HG03039 (cell line): ENCODE measurements around the gene MYO19.

Experiments
- ATAC-seq: cut with Tn5 transposase; IDR thresholded peaks from one replicate; pipeline ENCODE4 v1.9.1; 2021; ENCODE audit warnings: mild to moderate bottlenecking, moderate library complexity; ENCODE audit not compliant: unreplicated experiment

MYO19 gene, protein sequence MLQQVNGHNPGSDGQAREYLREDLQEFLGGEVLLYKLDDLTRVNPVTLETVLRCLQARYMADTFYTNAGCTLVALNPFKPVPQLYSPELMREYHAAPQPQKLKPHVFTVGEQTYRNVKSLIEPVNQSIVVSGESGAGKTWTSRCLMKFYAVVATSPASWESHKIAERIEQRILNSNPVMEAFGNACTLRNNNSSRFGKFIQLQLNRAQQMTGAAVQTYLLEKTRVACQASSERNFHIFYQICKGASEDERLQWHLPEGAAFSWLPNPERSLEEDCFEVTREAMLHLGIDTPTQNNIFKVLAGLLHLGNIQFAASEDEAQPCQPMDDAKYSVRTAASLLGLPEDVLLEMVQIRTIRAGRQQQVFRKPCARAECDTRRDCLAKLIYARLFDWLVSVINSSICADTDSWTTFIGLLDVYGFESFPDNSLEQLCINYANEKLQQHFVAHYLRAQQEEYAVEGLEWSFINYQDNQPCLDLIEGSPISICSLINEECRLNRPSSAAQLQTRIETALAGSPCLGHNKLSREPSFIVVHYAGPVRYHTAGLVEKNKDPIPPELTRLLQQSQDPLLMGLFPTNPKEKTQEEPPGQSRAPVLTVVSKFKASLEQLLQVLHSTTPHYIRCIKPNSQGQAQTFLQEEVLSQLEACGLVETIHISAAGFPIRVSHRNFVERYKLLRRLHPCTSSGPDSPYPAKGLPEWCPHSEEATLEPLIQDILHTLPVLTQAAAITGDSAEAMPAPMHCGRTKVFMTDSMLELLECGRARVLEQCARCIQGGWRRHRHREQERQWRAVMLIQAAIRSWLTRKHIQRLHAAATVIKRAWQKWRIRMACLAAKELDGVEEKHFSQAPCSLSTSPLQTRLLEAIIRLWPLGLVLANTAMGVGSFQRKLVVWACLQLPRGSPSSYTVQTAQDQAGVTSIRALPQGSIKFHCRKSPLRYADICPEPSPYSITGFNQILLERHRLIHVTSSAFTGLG

DNA sequence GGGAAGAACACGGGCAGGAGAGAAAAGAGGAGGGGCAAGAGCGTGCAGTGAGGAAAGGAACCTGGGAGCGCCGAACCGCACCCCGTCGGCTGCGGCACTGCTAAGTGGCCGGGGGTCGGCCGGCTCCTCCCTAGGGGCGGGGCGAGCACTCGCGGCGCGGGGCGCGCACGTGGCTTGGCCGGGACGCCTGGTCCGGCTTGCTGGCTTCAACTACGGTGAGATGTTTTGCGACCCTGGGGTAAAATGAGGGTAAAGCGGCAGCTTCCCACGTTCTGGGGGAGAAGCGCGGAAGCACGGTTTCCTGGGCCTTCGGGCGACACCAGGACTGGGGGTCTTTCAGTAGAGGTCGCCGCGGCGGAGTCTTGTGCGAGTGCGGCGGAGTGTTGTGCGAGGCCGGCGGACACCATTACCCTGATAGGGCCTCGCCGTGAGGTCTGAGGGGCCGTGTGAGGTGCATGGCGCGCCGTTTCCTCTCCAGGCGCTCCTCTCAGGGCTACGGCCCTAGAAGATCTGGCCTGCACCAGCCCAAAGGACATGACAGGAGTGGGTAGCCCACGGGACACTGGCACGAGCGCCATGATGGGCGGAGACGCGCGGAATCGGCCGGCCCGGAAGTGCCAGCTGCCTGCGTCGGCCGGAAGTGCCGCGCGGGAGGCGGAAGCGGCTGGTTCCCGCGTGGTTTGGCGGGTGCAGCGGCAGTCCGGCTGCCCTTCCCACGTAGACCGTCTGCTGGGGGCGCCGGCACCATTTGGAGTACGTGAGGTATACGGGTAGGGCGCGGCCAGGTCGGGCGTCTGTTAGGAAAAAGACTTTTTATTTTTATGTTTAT, at the start of gene MYO19, which contains the start of gene PIGW:
Gene MYO19, minus strand, starts transcription at position 29 of the 829 bp plus-strand sequence. CDS start 2,330 bp downstream, outside the sequence.
Gene PIGW, plus strand, starts transcription at position 148 of the 829 bp plus-strand sequence. CDS start 2,115 bp downstream, outside the sequence.
- ATAC-seq, result peak; percentile 60

DNA sequence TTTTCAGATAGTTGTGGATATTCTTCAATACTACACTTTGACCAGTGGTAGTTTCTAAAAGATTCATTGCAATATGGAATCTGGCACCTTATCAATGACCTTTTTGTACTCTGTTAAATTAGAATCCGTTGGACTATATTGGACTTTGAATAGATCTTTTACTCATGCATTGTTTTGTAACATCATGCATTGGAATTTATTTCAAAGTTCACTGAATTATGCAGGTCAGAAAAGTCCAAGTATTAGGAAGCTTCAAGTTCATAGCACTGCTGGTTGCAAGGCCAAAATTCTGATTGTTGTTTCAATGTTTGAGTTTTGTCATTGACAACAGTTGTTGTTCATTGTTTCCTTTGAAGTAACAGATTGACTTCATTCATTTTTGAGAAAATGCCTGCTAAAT, 49.1 kb upstream of the MYO19 start:
- ATAC-seq, result no peak

DNA sequence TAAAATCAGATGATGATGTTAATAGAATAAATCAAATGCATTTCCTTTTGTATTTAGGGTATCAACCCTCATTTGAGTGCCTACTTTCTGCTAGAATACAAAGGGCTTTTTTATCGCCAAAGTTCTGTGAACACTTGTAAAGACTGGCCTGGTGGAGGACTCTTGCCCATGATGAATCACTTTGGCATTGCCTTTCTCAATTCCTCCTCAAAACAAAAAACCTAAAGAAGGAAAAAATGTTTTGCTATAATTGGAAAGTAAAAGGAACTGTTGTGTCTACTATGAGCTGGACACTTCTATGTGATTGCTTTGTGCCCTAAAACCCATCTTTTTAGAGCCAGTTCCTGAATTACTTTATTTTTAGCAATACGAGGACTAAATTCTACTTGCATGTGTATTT, 44.0 kb upstream of the MYO19 start:
- ATAC-seq, result no peak

DNA sequence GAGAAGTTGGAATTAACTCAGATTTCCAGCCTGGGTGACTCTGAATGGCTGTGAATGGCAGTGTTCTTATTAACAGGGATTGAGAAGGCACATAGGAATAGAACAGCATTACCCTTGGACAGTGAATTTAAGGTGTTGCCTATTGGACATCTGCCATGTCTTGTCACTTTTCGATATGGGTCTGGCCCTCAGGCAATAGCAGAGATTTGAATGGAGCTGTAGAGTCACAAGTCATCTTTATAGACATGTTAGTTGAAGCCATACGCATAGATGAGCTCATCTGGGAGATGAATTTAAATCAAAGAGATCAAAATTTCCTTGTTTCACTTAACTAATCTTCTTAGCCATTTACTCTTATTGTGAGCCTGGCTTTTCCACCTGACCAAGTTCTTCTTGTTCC, 42.1 kb upstream of the MYO19 start:
- no peak for ATAC-seq

DNA sequence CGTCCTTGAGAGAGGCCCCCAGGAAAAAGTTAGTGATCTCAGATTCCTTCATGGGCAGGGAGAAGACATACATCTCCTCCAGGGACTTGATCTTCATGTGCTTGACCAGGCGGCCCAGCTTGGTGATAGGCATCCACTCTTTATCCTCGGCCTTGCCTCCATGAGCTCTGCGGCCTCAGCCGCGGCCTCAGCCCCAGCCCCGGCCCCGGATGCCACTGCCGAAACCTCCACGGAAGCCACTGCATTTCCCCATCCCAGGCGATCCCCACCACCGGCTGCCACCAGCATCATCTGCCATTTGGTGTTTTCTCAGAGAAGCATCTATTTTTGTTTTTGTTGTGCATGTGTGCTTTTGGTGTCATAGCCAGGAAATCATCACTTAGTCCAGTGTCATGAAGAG, 40.4 kb upstream of the MYO19 start:
- ATAC-seq, result no peak

DNA sequence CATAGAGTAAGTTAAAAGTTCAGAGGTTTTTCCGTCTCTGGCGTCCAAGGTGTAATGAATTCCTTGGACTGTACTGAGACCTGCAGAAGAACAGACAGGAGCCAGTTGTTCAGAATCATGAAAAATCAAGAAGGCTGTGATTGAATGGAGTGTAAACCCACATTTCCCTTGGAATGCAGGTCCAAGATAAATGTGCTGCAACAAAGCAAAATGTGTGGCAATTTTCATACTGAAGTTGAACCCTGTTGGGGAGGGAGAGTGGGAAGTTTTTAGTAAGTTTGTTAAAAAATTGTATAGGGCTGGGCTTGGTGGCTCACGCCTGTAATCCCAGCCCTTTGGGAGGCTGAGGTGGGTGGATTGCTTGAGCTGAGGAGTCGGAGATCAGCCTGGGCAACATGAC, 31.4 kb upstream of the MYO19 start:
- ATAC-seq, result no peak

DNA sequence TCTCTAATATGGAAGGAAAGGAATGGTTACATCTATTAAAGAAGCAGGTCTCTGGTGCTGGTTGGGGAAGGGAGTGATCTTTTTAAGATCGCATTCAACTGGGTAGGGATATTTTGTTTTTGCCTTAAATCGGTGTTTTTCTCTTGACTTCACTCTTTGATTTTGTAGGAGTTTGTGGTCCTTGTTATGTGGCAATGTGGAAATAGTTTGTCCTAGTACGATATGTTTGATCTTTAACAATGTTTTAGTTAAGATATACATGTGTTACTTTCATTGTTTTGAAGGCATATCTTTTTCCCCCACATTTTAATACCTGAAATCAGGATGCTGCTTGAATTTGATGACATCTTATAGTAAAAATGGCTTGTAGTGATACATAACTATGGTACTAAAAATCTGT, 18.8 kb upstream of the MYO19 start:
- ATAC-seq, result no peak

DNA sequence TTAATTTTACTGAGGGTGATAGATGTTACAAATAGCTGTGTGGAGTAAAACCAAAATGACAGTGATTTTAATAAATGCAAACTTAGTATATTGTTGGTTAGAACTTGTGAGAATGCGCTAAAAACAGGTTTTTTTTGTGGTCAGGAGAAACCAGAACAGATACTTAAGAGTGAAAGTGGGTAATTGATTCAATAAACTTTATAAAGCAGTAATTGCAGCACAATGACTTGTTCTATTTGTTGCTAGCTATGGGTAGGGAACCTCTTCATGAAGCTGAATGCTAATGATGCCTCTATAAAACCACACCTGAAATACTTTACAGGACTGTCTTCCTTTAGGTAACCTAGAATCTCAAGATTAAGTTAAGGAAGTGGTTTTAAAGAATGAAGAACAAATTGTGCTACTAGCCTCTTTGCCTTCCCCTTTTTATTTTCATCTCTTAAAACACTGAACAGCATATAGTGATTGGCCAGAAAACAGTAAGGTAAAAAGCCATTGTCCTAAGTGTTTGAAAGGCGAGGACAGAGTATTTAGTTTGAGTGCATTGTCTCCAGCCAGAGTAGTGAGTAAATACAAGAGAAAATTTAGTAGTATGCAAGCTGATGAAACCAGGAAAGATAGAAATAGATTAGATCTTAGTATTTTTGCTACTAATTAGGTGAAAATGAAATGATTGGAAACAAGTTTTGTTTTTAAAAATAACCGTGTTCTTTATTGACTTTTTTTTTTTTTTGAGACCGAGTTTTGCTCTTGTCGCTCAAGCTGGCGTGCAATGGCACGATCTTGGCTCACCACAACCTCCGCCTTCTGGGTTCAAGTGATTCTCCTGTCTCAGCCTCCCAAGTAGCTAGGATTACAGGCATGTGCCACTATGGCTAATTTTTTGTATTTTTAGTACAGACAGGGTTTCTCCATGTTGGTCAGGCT, 16.1 kb upstream of the MYO19 start:
- ATAC-seq, result no peak

DNA sequence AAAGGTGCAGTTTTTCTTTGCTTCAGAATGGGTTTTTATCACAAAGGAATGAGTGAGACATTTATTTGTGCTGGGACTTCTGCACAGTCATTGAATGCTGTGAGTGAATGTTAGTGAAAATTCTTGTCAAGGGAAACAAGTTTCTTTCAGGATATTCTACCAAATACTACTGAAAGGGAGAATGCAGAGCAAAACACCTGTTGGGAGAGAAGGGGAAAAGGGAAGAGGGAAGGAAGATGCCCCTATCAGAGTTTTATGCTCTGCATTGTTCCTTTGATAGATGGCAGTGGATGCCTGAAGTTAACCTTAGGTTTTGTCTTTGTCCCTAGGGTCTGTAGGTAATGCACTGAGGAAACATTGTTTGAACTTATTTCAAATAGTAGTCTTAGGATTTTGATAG, 13.1 kb upstream of the MYO19 start:
- no peak for ATAC-seq

DNA sequence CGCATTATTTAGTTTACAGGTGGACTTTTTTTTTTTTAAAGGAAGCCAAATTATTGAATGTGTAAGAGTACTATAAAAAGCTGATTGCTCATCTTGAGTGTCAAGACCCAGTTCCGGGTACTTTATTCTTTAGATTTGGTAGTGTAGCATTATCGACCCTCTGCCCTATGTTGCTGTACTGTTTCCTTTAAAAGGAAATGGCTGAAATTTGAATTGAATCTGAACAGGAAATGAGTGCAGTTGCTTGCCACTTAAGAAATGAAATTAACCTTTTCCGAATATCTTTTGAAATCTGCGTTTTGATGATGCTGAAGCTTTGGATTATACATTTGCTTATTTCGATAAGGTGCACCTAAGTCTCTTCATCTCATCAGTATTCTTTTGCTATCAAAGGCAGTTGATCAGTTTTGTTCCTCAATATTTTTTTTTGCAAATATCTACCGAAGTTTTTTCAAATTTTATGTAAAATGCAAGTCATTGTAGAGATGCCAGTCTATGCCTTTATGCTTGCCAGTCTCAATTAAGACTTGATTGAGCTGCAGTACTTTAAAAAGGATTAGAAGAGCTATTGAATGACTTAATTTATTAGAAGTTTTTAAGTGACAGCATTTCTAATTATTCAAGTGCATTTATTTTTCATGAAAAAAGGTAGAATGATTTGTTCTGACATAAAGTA, 11.9 kb upstream of the MYO19 start:
- no peak for ATAC-seq

DNA sequence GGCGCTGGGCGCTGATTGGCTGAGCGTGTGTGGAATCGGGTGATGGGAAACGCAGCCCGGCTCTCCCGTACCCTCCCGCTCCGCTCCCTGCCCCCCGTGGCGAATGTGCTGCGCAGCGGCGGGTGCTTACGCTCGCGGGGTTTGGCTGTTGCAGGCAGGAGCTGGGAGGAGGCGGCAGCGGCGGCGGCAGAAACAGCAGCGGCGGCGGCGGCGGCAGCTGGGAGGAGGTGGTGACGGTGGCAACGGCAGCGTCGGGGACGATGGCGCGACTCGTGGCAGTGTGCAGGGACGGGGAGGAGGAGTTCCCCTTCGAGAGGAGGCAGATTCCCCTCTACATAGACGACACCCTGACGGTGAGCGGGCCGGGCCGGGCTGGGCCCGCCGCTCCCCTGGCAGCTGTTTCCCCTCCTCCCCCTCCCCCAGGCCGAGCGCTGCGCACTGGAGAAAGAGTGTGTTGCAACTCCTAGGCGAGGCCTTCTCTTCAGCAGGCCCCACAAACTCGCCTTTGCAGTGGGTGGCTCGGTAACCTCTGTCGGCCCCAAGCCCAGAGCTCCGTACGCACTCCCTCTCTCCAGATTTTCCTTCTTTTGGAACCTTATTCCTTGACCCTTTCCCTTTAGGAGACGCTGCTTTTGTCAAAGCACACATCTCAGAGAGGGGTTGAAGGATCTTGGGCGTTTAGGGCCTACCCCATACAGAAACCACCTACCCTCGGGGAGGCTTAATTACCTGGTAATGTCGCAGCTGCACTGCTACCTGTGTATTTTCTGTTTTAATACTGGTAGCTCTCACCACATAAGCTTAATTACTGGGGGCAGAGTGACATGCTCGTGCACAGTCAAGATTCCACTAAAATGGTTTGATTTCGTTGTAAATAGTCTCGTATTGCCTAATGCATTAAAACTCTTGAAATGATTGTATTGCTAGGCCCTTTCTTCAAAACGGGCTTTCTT, 11.1 kb upstream of the MYO19 start:
- ATAC-seq, result peak; percentile 55

DNA sequence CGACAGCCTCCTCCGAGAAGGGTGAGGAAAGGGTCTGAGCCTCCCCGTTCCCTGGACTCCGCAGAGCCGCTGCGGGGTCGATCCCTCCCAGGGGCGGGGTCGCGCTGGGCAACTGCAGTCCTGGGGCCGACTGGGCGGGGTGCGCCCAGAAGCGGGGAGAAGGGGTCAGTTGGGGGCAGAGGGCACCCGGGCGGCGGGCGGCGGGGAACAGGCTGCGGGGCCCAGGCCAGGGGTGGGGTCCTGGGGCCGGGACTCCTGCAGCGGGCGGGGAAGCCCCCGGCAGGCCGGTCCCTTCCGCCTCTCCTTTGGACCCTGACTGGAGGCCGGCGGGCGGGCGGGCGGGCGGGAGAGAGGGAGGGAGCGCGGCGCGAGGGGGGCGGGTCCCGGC, 10.4 kb upstream of the MYO19 start:
- ATAC-seq, result no peak

DNA sequence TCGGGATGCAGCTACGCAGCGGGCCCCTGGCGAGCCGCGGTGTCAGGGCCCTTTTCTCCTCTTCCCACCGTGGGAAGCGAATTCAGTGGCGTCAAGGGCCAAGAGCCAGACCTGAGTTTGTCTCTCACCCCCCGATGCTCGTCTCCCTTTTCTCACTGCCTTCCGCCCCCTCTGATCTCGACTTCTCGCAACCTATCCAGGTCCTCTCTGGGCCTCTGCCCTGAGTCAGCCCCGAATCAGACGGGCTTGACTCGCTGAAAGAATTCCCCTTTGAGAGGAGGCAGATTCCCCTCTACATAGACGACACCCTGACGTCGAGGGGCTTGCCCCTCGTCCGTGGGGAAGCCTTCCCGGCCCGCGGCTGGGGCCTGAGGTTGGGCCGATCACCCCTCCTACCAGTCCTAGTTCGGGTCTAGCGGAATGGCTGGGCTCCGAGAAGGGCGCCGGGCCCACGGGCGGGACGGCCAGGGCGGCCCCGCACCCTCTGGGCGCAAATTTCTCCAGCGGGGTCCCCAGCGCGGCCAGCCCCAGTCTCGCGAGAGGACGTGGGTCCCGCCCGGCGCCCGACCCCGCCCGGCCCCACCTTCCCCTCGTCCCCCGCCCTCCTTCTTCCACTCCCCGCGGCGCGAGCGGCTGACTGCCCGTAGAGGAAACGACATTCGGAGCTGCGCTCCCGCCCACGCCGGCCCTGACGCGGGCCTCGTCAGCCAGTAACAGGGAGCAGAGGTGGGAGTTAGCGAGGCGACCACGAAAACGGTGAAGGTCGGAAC, 9.8 kb upstream of the MYO19 start, which contains the start of gene GGNBP2:
Gene GGNBP2, plus strand, starts transcription at position 613 of the 770 bp plus-strand sequence. CDS start 806 bp downstream, outside the sequence.
- ATAC-seq, result peak; percentile 52

DNA sequence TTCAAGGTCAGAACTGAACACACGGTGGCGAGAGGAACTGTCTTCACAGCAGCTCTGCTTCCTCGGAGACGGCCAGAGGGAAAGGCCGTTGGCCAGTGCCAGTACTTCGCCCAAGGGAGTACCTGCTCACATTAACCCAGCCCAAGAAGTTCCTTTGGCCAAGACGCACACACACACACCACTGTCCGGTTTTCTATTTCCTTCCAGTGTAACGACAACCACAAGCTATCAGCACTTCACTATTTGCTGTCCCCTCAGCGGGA, 9.3 kb upstream of the MYO19 start:
- no peak for ATAC-seq

DNA sequence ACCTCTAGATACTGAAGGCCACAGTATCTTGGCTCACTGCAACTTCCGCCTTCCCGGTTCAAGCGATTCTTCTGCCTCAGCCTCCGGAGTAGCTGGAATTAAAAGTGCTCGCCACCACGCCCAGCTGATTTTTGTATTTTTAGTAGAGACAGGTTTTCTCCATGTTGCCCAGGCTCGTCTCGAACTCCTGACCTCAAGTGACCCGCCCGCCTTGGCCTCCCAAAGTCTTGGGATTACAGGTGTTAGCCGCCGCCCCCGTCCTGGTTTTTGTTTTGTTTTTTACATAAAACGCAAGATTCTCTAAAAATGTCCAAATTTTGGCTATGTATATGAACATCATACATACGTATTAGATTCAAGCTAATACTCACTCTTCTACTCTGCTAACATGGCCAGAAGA, 8.1 kb upstream of the MYO19 start:
- no peak for ATAC-seq

DNA sequence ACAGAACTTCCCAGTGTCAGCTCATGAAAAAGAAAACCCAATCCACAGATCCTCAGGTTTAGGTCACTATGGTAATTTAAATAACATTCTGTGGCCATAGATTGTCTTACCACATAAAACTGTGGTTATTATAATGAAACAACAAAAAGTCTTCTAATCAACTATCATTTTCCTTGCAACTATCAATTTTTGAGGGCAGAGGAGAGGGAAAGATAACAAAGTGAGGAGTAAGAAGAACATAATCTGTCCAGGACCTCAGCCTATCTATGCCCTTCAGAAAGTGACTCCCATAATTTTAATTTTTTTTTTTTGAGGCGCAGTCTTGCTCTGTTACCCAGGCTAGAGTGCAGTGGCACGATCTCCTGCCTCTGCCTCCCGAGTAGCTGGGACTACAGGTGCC, 6.0 kb upstream of the MYO19 start:
- no peak for ATAC-seq

DNA sequence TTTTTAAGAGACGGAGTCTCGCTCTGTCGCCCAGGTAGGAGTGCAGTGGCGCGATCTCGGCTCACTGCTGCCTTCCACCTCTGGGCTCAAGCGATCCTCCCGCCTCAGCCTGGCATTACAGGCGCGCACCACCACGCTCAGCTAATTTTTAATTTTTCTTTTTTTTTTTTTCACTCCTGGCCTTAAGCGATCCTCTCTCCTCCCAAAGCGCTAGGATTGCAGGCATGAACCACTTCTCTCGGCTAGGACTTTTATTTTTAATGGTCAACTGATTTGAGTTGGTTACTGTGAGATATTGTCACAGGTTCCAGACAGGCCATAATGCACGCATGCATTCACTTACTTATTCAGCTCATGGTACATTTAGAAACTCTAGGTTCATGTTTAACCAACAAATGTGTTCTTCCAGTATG, 1.0 kb upstream of the MYO19 start:
- no peak for ATAC-seq
